Progenitor cell of endocrine pancreas (in vitro differentiated cells): ENCODE measurements around the gene IL10RA. TPM values are rescaled to one million over a fixed set of nuclear protein-coding genes. Genes with fewer than 3 reads are reported as not detected.

Source experiments
- DNase-seq: peaks from one replicate; pipeline ENCODE4 v3.0.0; 2021; ENCODE audit warnings: low spot score; ENCODE audit not compliant: unreplicated experiment
- H3K27ac Mint-ChIP-seq: 2 replicates; pipeline ENCODE4 v1.8.0; 2021; ENCODE audit warnings: mild to moderate bottlenecking, moderate library complexity, mixed read lengths
- H3K27me3 Mint-ChIP-seq: 2 replicates; pipeline ENCODE4 v1.8.0; 2021; ENCODE audit warnings: mixed read lengths
- H3K36me3 Mint-ChIP-seq: 2 replicates; pipeline ENCODE4 v1.8.0; 2022; ENCODE audit warnings: mixed read lengths; ENCODE audit not compliant: insufficient read depth
- H3K4me1 Mint-ChIP-seq: 2 replicates; pipeline ENCODE4 v1.8.0; 2021; ENCODE audit warnings: low read depth, mixed read lengths
- H3K4me3 Mint-ChIP-seq: 2 replicates; pipeline ENCODE4 v1.8.0; 2021; ENCODE audit warnings: low read depth, mild to moderate bottlenecking, moderate library complexity, mixed read lengths
- H3K9me3 Mint-ChIP-seq: 2 replicates; pipeline ENCODE4 v1.8.0; 2021; ENCODE audit warnings: low read depth, mixed read lengths
- long read RNA-seq: library from polyadenylated mRNA; unstranded; transcript quantifications from one replicate; pipeline ENCODE4 v2.0.0, GENCODE V29; 2020
- total RNA-seq: library from RNA; stranded (reverse); gene quantifications from 2 replicates; pipeline ENCODE4 v1.2.1, GENCODE V29; 2021
- TF ChIP-seq, protein P1 (sequence below): fragments of 200-600 bp; sonication (generic); IDR thresholded peaks from one replicate; pipeline ENCODE4 v1.5.0; 2021; ENCODE audit warnings: antibody characterized with exemption, mild to moderate bottlenecking; ENCODE audit not compliant: unreplicated experiment

The IL10RA gene
- total RNA-seq: 0.62 and 0.72 TPM in 2 replicates
- long read RNA-seq: 0 reads

DNA sequence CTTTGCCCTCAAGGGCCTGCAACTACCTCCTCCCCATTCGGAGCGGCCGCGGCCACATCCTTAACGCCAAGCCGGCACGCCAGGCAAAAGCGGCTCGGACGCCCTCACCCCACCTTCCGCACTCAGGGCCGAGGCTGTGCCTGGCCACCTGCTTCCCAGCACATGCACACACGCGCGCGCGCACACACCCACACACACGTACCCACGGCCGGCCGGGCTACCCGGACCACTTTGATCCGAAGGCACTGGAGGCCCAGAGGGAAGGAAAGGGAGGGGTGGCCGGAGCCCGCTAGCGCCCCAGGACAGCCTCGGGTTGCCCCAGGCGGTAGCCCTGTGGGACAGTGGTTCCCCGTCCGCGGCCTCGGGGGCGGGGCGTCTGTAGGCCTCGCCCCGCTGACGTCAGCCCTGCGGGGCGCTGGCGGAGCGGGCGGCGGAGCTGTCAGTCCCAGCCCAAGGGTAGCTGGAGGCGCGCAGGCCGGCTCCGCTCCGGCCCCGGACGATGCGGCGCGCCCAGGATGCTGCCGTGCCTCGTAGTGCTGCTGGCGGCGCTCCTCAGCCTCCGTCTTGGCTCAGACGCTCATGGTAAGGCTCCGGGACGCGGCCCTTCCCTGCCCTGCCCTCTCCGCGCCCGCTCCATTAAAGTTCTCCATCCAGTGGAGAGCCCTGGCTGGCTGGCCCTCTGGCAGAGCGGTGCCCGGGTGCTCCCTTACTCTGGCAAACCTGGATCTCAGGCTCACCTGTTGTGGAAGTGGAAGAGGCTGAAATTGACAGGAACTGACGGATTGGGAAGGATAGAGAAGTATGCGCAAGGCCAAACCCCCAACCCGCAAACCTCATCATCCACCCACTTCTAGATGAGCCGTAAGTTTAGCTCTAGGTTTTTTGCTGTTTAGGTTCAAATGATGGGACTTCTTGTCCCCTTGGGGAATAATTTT lies at the start of gene IL10RA:
Gene IL10RA, plus strand, starts transcription at position 442 of the 935 bp plus-strand sequence. Its CDS starts 74 bp downstream, at position 516.
- H3K27me3 Mint-ChIP-seq: peaks cover 63% of the 10 kb centered on the region
- H3K27ac Mint-ChIP-seq: peak within 1 kb of the TSS; percentile 38
- TF ChIP-seq, protein P1, sequence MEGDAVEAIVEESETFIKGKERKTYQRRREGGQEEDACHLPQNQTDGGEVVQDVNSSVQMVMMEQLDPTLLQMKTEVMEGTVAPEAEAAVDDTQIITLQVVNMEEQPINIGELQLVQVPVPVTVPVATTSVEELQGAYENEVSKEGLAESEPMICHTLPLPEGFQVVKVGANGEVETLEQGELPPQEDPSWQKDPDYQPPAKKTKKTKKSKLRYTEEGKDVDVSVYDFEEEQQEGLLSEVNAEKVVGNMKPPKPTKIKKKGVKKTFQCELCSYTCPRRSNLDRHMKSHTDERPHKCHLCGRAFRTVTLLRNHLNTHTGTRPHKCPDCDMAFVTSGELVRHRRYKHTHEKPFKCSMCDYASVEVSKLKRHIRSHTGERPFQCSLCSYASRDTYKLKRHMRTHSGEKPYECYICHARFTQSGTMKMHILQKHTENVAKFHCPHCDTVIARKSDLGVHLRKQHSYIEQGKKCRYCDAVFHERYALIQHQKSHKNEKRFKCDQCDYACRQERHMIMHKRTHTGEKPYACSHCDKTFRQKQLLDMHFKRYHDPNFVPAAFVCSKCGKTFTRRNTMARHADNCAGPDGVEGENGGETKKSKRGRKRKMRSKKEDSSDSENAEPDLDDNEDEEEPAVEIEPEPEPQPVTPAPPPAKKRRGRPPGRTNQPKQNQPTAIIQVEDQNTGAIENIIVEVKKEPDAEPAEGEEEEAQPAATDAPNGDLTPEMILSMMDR: peak; percentile 18

DNA sequence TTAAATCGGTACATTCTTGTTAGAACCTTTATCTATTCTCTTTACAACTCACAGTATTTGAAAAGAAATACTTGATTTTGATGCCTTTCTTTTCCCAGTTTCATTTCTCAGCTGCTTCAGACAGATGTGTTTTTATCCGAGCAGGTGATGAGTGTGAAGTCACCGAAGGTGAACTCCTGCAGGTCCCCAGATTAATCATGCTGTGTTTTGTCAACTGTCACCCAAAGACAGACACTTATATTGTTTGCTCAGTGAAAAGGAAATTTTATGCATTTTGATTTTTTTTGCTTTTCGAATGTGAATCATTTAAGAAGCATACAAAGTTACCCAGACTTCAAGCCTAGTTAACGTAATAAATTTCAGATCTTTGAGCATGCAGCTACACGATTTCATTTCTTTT lies 49.2 kb upstream of the IL10RA start:
- Mint-ChIP-seq H3K4me1 (peaks cover 13% of the 10 kb centered on the region), H3K27me3 (peaks cover 6% of the 10 kb centered on the region), H3K27ac (no peak overlapping the region), H3K4me3 (no peak overlapping the region), H3K9me3 (no peaks in the 10 kb centered on the region), H3K36me3 (no peaks in the 10 kb centered on the region)
- TF ChIP-seq, protein P1: no peak
- DNase-seq: no peak

More for the DNA sequence above, at the start of gene IL10RA:
- Mint-ChIP-seq H3K36me3 (no peaks in the 10 kb centered on the region), H3K4me1 (no peaks in the 10 kb centered on the region), H3K9me3 (no peaks in the 10 kb centered on the region), H3K4me3 (peak within 1 kb of the TSS; percentile 83)
- DNase-seq: peak; percentile 76

DNA sequence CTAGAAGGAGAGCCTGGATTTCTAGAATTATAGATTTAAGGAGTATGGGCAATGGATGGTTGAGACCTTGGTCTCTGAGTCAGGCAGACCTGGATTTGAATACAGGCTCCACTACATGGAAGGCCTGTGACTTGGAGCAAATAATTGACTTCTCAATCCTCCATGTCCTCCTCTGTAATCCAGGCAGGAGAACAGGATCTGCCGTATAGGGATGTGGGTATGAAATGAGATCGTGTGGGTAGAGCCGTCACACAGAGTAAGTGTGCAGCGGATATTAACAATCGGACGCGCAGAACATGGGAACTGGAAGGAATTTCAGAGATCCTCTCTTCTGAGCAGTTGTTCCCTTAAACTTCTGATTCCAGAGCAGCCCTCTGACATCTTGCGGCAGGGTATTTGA lies 45.5 kb upstream of the IL10RA start:
- Mint-ChIP-seq H3K4me1 (peaks cover 9% of the 10 kb centered on the region), H3K36me3 (no peaks in the 10 kb centered on the region), H3K27me3 (peaks cover 3% of the 10 kb centered on the region), H3K9me3 (peaks cover 6% of the 10 kb centered on the region), H3K27ac (no peak overlapping the region), H3K4me3 (no peak overlapping the region)
- no peak for DNase-seq
- TF ChIP-seq, protein P1: no peak

DNA sequence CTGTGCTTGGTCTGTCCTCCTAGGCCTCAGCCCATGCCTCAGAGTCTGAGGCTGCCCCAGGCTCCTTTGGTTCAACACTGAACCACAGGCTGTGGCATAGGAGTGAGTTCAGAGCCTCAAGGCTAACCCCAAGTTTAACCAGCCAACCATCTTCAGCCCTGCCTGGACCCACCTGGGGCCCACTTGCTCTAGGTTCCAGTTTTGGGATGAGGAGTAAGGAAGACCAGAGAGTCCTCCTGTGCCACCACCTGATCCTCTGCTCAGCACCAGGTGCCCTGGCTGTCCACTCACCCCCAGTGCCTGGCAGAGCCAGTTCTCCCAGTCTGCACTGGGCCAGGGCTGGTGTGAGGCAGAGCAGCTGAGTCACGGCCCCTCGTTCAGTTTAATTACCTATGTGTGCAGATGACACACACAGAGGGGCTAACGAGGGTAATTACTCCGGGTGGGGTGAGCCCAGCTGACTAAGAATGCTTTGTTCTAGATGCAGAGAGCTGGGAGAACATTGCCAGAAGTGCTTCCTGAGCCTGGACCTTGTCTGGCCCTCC lies 45.0 kb upstream of the IL10RA start:
- H3K4me3 Mint-ChIP-seq: no peak overlapping the region
- TF ChIP-seq, protein P1: no peak
- no peaks in the 10 kb centered on the region for H3K36me3 Mint-ChIP-seq
- no peak for DNase-seq
- H3K27me3 Mint-ChIP-seq: peaks cover 3% of the 10 kb centered on the region
- peaks cover 6% of the 10 kb centered on the region for H3K9me3 Mint-ChIP-seq
- peaks cover 7% of the 10 kb centered on the region for H3K4me1 Mint-ChIP-seq
- H3K27ac Mint-ChIP-seq: no peak overlapping the region

DNA sequence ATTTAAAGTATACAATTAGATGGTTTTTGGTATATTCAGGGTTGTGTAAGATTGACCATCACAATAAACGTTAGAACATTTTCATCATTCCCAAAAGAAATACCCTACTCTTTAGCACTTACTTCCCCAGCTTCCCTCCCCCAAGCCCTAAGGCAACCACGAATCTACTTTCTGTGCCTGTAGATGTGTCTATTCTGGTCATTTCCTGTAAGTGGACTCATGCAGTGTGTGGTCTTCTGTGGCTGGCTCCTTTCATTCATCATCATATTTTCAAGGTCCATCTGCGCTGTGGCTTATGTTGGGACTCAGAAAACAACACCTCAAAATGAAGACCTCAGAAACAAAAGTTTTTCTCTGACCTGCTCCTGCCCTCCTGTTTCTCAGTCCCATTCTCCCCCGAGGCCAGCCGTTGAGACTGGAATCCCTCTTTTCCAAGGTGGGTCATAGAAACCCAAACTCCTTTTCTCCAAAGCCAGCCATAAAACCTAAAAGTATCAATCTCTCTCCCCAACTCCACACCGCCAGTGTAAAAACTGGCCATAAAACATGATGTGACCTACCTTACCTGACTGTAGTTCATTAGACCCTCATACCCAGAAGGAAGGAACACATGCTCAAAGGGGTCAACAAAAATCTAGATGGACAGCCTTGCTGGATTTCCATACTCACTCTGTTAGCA lies 44.1 kb upstream of the IL10RA start:
- H3K9me3 Mint-ChIP-seq: peaks cover 6% of the 10 kb centered on the region
- H3K36me3 Mint-ChIP-seq: no peaks in the 10 kb centered on the region
- H3K27me3 Mint-ChIP-seq: peaks cover 3% of the 10 kb centered on the region
- H3K4me3 Mint-ChIP-seq: no peak overlapping the region
- TF ChIP-seq, protein P1: no peak
- no peak for DNase-seq
- H3K4me1 Mint-ChIP-seq: peaks cover 2% of the 10 kb centered on the region
- H3K27ac Mint-ChIP-seq: no peak overlapping the region
